Mesendoderm (in vitro differentiated cells): ENCODE results near the gene GSN.

Source experiments
- DNase-seq: peaks from one replicate; pipeline ENCODE4 v3.0.0; 2013
- H2AK5ac ChIP-seq: 2 replicates; pipeline ENCODE4 v1.6.1; 2013; ENCODE audit warnings: low read length, inconsistent platforms
- H2BK120ac ChIP-seq: 2 replicates; pipeline ENCODE4 v1.6.1; 2013; ENCODE audit warnings: low read depth, mild to moderate bottlenecking, low read length, moderate library complexity, mixed read lengths
- H2BK15ac ChIP-seq: replicated peaks from 2 replicates; pipeline ENCODE4 v1.6.1; 2013; ENCODE audit warnings: low read depth, mild to moderate bottlenecking, moderate library complexity
- H2BK5ac ChIP-seq: 2 replicates; pipeline ENCODE4 v1.6.1; 2013; ENCODE audit warnings: low read length, inconsistent platforms
- H3K18ac ChIP-seq: 2 replicates; pipeline ENCODE4 v1.6.1; 2013; ENCODE audit warnings: mild to moderate bottlenecking, low read length, mixed read lengths
- H3K23ac ChIP-seq: one replicate; pipeline ENCODE4 v1.6.1; 2013; ENCODE audit warnings: low read length
- H3K27ac ChIP-seq: 2 replicates; pipeline ENCODE4 v1.5.1; 2013; ENCODE audit warnings: low read depth, mild to moderate bottlenecking, inconsistent platforms, low read length, moderate library complexity
- H3K27me3 ChIP-seq: 2 replicates; pipeline ENCODE4 v1.6.1; 2013; ENCODE audit warnings: low read length, control low read depth, mild to moderate bottlenecking, inconsistent platforms; ENCODE audit not compliant: insufficient read depth, poor library complexity
- H3K36me3 ChIP-seq: 2 replicates; pipeline ENCODE4 v1.6.1; 2013; ENCODE audit warnings: low read length, inconsistent platforms; ENCODE audit not compliant: control insufficient read depth, insufficient read depth
- H3K4ac ChIP-seq: one replicate; pipeline ENCODE4 v1.6.1; 2013; ENCODE audit warnings: low read depth, mild to moderate bottlenecking, low read length, moderate library complexity
- H3K4me1 ChIP-seq: 2 replicates; pipeline ENCODE4 v1.6.1; 2013; ENCODE audit warnings: low read depth, low read length, inconsistent platforms; ENCODE audit not compliant: control insufficient read depth
- H3K4me2 ChIP-seq: 2 replicates; pipeline ENCODE4 v1.6.1; 2013; ENCODE audit warnings: low read length
- H3K4me3 ChIP-seq: 2 replicates; pipeline ENCODE4 v1.5.1; 2013; ENCODE audit warnings: mild to moderate bottlenecking, low read length
- H3K56ac ChIP-seq: one replicate; pipeline ENCODE4 v1.6.1; 2013; ENCODE audit warnings: low read length
- H3K79me1 ChIP-seq: 2 replicates; pipeline ENCODE4 v1.6.1; 2013; ENCODE audit warnings: low read length, inconsistent platforms
- H3K79me2 ChIP-seq: 2 replicates; pipeline ENCODE4 v1.6.1; 2013; ENCODE audit warnings: mild to moderate bottlenecking, low read length; ENCODE audit not compliant: control insufficient read depth, insufficient read depth
- H3K9ac ChIP-seq: 2 replicates; pipeline ENCODE4 v1.6.1; 2013; ENCODE audit warnings: low read length, inconsistent platforms
- H4K5ac ChIP-seq: one replicate; pipeline ENCODE4 v1.6.1; 2013; ENCODE audit warnings: low read length
- H4K8ac ChIP-seq: one replicate; pipeline ENCODE4 v1.6.1; 2013; ENCODE audit warnings: low read depth, mild to moderate bottlenecking, control low read depth, low read length, moderate library complexity
- WGBS: extraction: QIAGEN DNeasy Blood & Tissue Kit; methylation state at CpG from one replicate; pipeline ENCODE4 v1.1.7; 2013; ENCODE audit warnings: low lambda C conversion rate, missing lambda C conversion rate; ENCODE audit not compliant: insufficient coverage; ENCODE audit errors: extremely low coverage; 5-methylcytosine and 5-hydroxymethylcytosine counted together

GSN gene

GRCh38 chr9:121260457-121261106 is 7.4 kb upstream of the GSN start:
- no peaks in the 10 kb centered on the region for H3K36me3 ChIP-seq
- no CpG with 5 or more reads among the region's 6 CpGs for WGBS
- H3K18ac ChIP-seq = no peak overlapping the region
- DNase-seq = no peak
- H3K56ac ChIP-seq = no peak overlapping the region
- H3K4me1 ChIP-seq = no peaks in the 10 kb centered on the region
- H3K4me3 ChIP-seq = no peak overlapping the region
- H3K23ac ChIP-seq = no peak overlapping the region
- H4K8ac ChIP-seq = no peak overlapping the region
- no peak overlapping the region for H2AK5ac ChIP-seq
- H3K27ac ChIP-seq = no peak overlapping the region
- no peak overlapping the region for H2BK5ac ChIP-seq
- no peak overlapping the region for H4K5ac ChIP-seq
- H3K9ac ChIP-seq = no peak overlapping the region
- H3K4ac ChIP-seq = no peak overlapping the region
- H3K27me3 ChIP-seq = no peaks in the 10 kb centered on the region
- no peaks in the 10 kb centered on the region for H3K79me2 ChIP-seq
- H3K79me1 ChIP-seq = no peaks in the 10 kb centered on the region
- no peak overlapping the region for H2BK120ac ChIP-seq
- no peak overlapping the region for H2BK15ac ChIP-seq
- no peak overlapping the region for H3K4me2 ChIP-seq

- Histone ChIP-seq H3K9ac (no peak overlapping the region), H3K4me2 (no peak overlapping the region), H3K4ac (no peak overlapping the region), H3K56ac (no peak overlapping the region), H3K36me3 (no peaks in the 10 kb centered on the region), H3K27me3 (no peaks in the 10 kb centered on the region), H2BK5ac (no peak overlapping the region), H3K79me2 (no peaks in the 10 kb centered on the region), H2BK120ac (no peak overlapping the region), H3K4me3 (no peak overlapping the region), H4K8ac (no peak overlapping the region), H3K18ac (no peak overlapping the region), H3K23ac (no peak overlapping the region), H2AK5ac (no peak overlapping the region), H3K79me1 (no peaks in the 10 kb centered on the region), H3K27ac (no peak overlapping the region), H4K5ac (no peak overlapping the region), H2BK15ac (no peak overlapping the region), H3K4me1 (no peaks in the 10 kb centered on the region)
- DNase-seq = no peak
- no CpG with 5 or more reads among the region's 4 CpGs for WGBS
Observed at GRCh38 chr9:121261107-121261460, 6.9 kb upstream of the GSN start.

GRCh38 chr9:121261755-121262154 is 6.2 kb upstream of the GSN start:
- no peak for DNase-seq
- no peaks in the 10 kb centered on the region for H3K79me2 ChIP-seq
- H3K36me3 ChIP-seq = no peaks in the 10 kb centered on the region
- H3K4me2 ChIP-seq = no peak overlapping the region
- H3K9ac ChIP-seq = no peak overlapping the region
- H3K18ac ChIP-seq = no peak overlapping the region
- no peak overlapping the region for H2BK15ac ChIP-seq
- H2AK5ac ChIP-seq = no peak overlapping the region
- H3K4ac ChIP-seq = no peak overlapping the region
- no peaks in the 10 kb centered on the region for H3K79me1 ChIP-seq
- no peak overlapping the region for H3K4me3 ChIP-seq
- no peak overlapping the region for H3K27ac ChIP-seq
- no peak overlapping the region for H3K56ac ChIP-seq
- no CpG with 5 or more reads among the region's 1 CpG for WGBS
- H4K5ac ChIP-seq = no peak overlapping the region
- no peak overlapping the region for H2BK5ac ChIP-seq
- no peaks in the 10 kb centered on the region for H3K27me3 ChIP-seq
- H2BK120ac ChIP-seq = no peak overlapping the region
- no peak overlapping the region for H4K8ac ChIP-seq
- H3K4me1 ChIP-seq = no peaks in the 10 kb centered on the region
- H3K23ac ChIP-seq = no peak overlapping the region

GRCh38 chr9:121262423-121262822 is 5.5 kb upstream of the GSN start:
- Histone ChIP-seq H2AK5ac (no peak overlapping the region), H2BK120ac (no peak overlapping the region), H3K36me3 (no peaks in the 10 kb centered on the region), H3K18ac (no peak overlapping the region), H4K5ac (no peak overlapping the region), H3K4ac (no peak overlapping the region), H3K4me1 (peaks cover under 1% of the 10 kb centered on the region), H2BK5ac (no peak overlapping the region), H3K27me3 (no peaks in the 10 kb centered on the region), H3K56ac (no peak overlapping the region), H3K23ac (no peak overlapping the region), H3K4me3 (no peak overlapping the region), H3K79me2 (no peaks in the 10 kb centered on the region), H3K79me1 (no peaks in the 10 kb centered on the region), H3K27ac (no peak overlapping the region), H2BK15ac (no peak overlapping the region), H4K8ac (no peak overlapping the region), H3K4me2 (no peak overlapping the region), H3K9ac (no peak overlapping the region)
- no CpG with 5 or more reads among the region's 1 CpG for WGBS
- no peak for DNase-seq

- Histone ChIP-seq H2BK120ac (no peak overlapping the region), H3K79me1 (no peaks in the 10 kb centered on the region), H3K27me3 (no peaks in the 10 kb centered on the region), H3K4me3 (no peak overlapping the region), H4K5ac (no peak overlapping the region), H3K79me2 (no peaks in the 10 kb centered on the region), H3K18ac (no peak overlapping the region), H3K36me3 (no peaks in the 10 kb centered on the region), H3K4ac (no peak overlapping the region), H3K23ac (no peak overlapping the region), H3K4me2 (no peak overlapping the region), H3K4me1 (peaks cover 2% of the 10 kb centered on the region), H3K9ac (no peak overlapping the region), H4K8ac (no peak overlapping the region), H2BK5ac (no peak overlapping the region), H2AK5ac (no peak overlapping the region), H2BK15ac (no peak overlapping the region), H3K56ac (no peak overlapping the region), H3K27ac (no peak overlapping the region)
- no peak for DNase-seq
- no CpG with 5 or more reads among the region's 5 CpGs for WGBS
Observed at GRCh38 chr9:121262953-121263352, 5.0 kb upstream of the GSN start.

GRCh38 chr9:121266356-121266755 is 1.6 kb upstream of the GSN start:
- H4K8ac ChIP-seq = no peak overlapping the region
- H3K79me2 ChIP-seq = no peaks in the 10 kb centered on the region
- H3K4ac ChIP-seq = no peak overlapping the region
- no peak overlapping the region for H2AK5ac ChIP-seq
- H3K36me3 ChIP-seq = no peaks in the 10 kb centered on the region
- H2BK15ac ChIP-seq = no peak overlapping the region
- H4K5ac ChIP-seq = no peak overlapping the region
- no CpG with 5 or more reads among the region's 3 CpGs for WGBS
- H3K4me1 ChIP-seq = peaks cover 2% of the 10 kb centered on the region
- no peaks in the 10 kb centered on the region for H3K27me3 ChIP-seq
- H3K4me3 ChIP-seq = no peak overlapping the region
- H2BK120ac ChIP-seq = no peak overlapping the region
- H3K18ac ChIP-seq = no peak overlapping the region
- H3K56ac ChIP-seq = no peak overlapping the region
- no peak overlapping the region for H3K27ac ChIP-seq
- no peak overlapping the region for H3K9ac ChIP-seq
- H2BK5ac ChIP-seq = no peak overlapping the region
- no peak for DNase-seq
- no peak overlapping the region for H3K4me2 ChIP-seq
- no peaks in the 10 kb centered on the region for H3K79me1 ChIP-seq
- no peak overlapping the region for H3K23ac ChIP-seq
